Stimulated activated CD8-positive, alpha-beta memory T cell treated with anti-CD3 and anti-CD28 coated beads, Interleukin-15, amount 100 ng/mL, for 24 hours (primary cell): Measurements from ENCODE around the gene APOD.

ENCODE experiments used
- DNase-seq: peaks from one replicate; pipeline ENCODE4 v3.0.0-alpha.2; 2020; ENCODE audit warnings: low read depth

APOD gene

GRCh38 chr3:195524171-195524896 is 59.4 kb downstream of the APOD start:
- no peak for DNase-seq

GRCh38 chr3:195522254-195523023 is 61.3 kb downstream of the APOD start:
- DNase-seq: no peak
